ENCODE results near the gene NAXD.
"Not testable (repeated sequence)": the region's sequence is repeated elsewhere in the genome, so short reads cannot be mapped to it uniquely, and the experiment has no call there.

Gene NAXD

DNA sequence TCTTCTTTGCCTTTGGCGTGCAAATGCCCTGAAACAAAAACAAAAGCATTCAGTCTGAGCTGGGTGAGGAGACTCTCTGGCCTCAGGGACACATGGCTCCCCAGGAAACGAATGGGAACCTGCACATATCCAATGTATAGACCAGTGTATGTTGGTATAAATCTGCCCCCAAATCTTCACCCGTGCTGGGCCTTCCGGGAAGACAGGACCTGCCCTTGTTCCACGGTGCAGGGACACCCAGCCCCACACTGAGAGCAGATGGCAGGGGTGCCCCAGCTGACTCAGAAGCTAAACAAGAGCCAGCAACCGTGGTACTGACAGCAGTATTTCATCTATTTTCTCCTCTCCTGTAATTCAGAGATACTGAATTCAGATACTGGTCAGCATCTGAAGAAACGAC is 48.1 kb downstream of the NAXD start:
- TF ChIP-seq, protein P1, sequence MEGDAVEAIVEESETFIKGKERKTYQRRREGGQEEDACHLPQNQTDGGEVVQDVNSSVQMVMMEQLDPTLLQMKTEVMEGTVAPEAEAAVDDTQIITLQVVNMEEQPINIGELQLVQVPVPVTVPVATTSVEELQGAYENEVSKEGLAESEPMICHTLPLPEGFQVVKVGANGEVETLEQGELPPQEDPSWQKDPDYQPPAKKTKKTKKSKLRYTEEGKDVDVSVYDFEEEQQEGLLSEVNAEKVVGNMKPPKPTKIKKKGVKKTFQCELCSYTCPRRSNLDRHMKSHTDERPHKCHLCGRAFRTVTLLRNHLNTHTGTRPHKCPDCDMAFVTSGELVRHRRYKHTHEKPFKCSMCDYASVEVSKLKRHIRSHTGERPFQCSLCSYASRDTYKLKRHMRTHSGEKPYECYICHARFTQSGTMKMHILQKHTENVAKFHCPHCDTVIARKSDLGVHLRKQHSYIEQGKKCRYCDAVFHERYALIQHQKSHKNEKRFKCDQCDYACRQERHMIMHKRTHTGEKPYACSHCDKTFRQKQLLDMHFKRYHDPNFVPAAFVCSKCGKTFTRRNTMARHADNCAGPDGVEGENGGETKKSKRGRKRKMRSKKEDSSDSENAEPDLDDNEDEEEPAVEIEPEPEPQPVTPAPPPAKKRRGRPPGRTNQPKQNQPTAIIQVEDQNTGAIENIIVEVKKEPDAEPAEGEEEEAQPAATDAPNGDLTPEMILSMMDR (conservative IDR thresholded peaks at IDR 0.05; ENCODE audit: low read depth, low read length): no peak
- no peak for DNase-seq (ENCODE audit: low read depth)
- no peak overlapping the region for H3K4me3 ChIP-seq (ENCODE audit: low read length)

DNA sequence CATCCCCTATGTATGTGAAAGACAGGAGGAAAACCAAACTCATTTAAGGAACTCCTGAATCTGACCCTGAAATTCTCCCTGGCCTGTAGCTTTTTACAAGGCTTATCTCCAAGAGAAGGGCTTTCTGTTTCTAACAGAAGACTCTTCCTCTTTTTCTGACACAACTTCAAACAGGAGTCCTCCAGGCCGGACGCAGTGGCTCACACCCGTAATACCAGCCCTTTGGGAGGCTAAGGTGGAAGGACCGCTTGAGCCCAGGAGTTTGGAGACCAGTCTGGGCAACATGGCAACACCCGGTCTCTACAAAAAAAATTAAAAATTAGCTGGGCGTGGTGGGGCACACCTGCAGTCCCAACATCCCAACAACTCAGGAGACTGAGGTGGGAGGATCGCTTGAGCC is 48.7 kb downstream of the NAXD start:
- no peak overlapping the region for H3K4me3 ChIP-seq (ENCODE audit: low read length)
- DNase-seq (ENCODE audit: low read depth): no peak

DNA sequence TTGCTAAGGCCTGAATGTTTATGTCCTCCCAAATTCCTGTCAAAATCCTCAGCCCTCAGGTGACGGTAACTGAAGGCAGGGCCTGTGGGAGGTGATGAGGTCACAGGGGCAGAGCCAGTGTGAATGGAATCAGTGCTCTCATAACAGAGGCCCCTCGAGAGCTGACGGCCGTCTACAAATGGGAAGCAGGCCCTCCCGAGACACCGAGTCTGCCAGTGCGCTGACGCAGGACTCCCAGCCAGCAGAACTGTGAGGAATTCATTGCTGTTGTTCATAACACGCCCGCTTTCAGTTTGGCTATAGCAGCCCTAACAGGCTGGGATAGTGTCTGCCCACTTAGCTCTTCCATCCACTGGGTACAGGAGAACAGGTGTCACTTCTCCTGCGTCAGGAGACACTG is 49.3 kb downstream of the NAXD start:
- H3K4me3 ChIP-seq (ENCODE audit: low read length): no peak overlapping the region
- DNase-seq (ENCODE audit: low read depth): no peak
- TF ChIP-seq, protein P1 (conservative IDR thresholded peaks at IDR 0.05; ENCODE audit: low read depth, low read length): no peak

More for the DNA sequence above, 48.7 kb downstream of the NAXD start:
- TF ChIP-seq, protein P1 (conservative IDR thresholded peaks at IDR 0.05; ENCODE audit: low read depth, low read length): no peak

DNA sequence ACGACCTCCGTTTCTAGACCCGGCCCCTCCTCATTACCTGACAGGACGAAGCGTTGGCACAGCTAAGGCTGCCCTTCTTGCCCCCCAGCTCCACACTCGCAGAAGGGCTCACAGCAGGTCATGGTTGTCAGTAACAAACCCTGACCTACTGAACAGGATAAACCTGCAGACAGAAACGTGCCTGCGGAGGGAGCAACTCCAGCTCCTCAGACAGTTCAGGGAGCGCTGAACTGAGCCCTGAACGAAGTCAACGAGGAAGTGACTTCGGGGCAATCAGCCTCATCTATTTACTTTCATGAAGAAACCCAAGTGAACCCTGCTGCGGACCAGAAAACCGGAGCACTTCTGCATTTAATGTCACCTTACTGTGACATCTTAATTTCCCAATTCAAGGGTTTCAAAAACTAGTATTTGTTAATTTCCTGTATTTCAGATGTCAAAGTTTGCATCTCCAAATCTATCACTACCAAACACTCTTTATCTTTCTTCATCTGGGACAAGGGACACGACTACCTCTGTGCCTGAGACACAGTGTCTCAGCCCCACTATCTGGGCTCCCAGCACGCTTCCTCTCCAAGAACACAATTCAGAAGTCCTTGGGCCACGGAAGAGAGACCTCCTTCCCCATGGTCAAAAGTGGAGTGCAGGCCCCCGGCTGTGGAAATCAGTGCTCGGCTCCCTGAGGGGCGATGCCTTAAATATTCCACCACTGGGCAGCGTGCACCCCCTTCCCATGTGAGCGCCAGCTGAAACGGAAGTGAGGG is 50.3 kb downstream of the NAXD start:
- no peak for DNase-seq (ENCODE audit: low read depth)
- no peak overlapping the region for H3K4me3 ChIP-seq (ENCODE audit: low read length)
- TF ChIP-seq, protein P1 (conservative IDR thresholded peaks at IDR 0.05; ENCODE audit: low read depth, low read length): no peak

DNA sequence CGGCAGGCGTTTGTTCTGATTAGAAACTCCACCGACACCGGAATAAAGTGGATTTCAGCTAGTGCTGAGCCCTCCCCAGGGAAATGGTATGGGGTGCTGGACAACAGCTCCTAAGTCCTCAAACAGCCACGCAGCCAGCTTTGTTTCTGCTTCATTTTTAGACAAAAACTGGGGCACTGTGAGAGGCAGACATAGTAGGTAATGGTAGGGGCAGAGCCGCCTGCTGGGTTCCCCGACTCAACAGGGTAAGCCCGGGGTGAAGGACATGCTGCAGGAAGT is 50.8 kb downstream of the NAXD start:
- TF ChIP-seq, protein P1 (conservative IDR thresholded peaks at IDR 0.05; ENCODE audit: low read depth, low read length): no peak
- no peak for DNase-seq (ENCODE audit: low read depth)
- H3K4me3 ChIP-seq (ENCODE audit: low read length): no peak overlapping the region

DNA sequence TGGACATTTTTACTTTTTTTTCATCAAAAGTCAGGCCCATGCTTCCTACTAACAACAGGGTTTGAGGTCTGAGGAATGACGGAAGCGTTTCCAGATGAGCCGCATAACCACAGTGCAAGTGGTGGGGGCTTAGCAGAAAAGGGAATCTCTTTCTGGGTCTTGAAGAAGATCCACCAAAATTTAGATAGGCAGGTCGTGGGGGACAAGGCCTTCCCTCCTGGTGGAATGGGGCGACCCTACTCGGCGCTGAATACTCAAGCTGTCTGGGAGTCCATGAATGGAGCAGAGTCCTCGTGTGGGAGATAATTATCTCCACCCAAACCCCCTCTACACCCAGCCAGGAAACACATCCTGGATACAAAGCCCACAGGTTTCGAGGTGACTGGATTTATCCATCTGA is 53.7 kb downstream of the NAXD start:
- TF ChIP-seq, protein P1 (conservative IDR thresholded peaks at IDR 0.05; ENCODE audit: low read depth, low read length): no peak
- DNase-seq (ENCODE audit: low read depth): no peak
- H3K4me3 ChIP-seq (ENCODE audit: low read length): no peak overlapping the region

DNA sequence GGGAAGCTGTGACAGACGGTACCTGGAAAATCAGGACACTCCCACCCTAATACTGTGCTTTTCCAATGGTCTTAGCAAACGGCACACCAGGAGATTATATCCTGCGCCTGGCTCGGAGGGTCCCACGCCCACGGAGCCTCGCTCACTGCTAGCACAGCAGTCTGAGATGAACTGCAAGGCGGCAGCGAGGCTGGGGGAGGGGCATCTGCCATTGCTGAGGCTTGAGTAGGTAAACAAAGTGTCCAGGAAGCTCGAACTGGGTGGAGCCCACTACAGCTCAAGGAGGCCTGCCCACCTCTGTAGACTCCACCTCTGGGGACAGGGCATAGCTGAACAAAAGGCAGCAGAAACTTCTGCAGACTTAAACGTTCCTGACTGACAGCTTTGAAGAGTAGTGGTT is 54.5 kb downstream of the NAXD start:
- H3K4me3 ChIP-seq (ENCODE audit: low read length); DNase-seq (ENCODE audit: low read depth): not testable (repeated sequence)

Data from retinal pigment epithelial cell (primary cell).